Kidney (tissue), 14 donors: Measurements from ENCODE around the gene HTR3E. TPM values are rescaled to one million over a fixed set of nuclear protein-coding genes. Genes with fewer than 3 reads are reported as not detected.

ENCODE experiments used
- DNase-seq, 5 donors: peaks; one replicate each; pipeline ENCODE4 v3.0.0-alpha.2; 2013 to 2020
- FAIRE-seq: peaks from 2 replicates; lab custom pipeline; 2012; peaks lifted over from hg19 to GRCh38; lab: Jason Lieb, UNC
- H3K27ac ChIP-seq, 2 donors: one replicate each; pipeline ENCODE4 v1.7.0; 2013; ENCODE audit warnings: low read depth in 2 of 2, low read length in 2 of 2, inconsistent platforms in 1 of 2
- H3K27me3 ChIP-seq: one replicate; pipeline ENCODE4 v1.7.1; 2013; ENCODE audit warnings: low read length, inconsistent platforms; ENCODE audit not compliant: control insufficient read depth, insufficient read depth
- H3K36me3 ChIP-seq, 3 donors: one replicate each; pipeline versions ENCODE4 v1.7.0 to v1.7.1; 2013; ENCODE audit warnings: low read length in 3 of 3, control low read depth in 1 of 3, inconsistent platforms in 1 of 3; ENCODE audit not compliant: insufficient read depth in 3 of 3, control insufficient read depth in 2 of 3
- H3K4me1 ChIP-seq, 3 donors: one replicate each; pipeline versions ENCODE4 v1.7.0 to v1.7.1; 2013; ENCODE audit warnings: low read length in 3 of 3, inconsistent platforms in 1 of 3, low read depth in 1 of 3; ENCODE audit not compliant: control insufficient read depth in 2 of 3, insufficient read depth in 2 of 3
- H3K4me3 ChIP-seq, 3 donors: one replicate each; pipeline versions ENCODE4 v1.7.0 to v1.8.1; 2013; ENCODE audit warnings: low read length in 3 of 3, control low read depth in 1 of 3, inconsistent platforms in 1 of 3
- H3K9ac ChIP-seq, 3 donors: one replicate each; pipeline versions ENCODE4 v1.7.0 to v1.7.1; 2013; ENCODE audit warnings: low read length in 3 of 3, control low read depth in 1 of 3, inconsistent platforms in 1 of 3
- H3K9me3 ChIP-seq, 3 donors: one replicate each; pipeline versions ENCODE4 v1.7.0 to v1.7.1; 2013; ENCODE audit warnings: low read length in 3 of 3, control low read depth in 1 of 3, inconsistent platforms in 1 of 3; ENCODE audit not compliant: control insufficient read depth in 2 of 3, insufficient read depth in 1 of 3
- intact Hi-C: fragments of 100-400 bp; cut with DNase I; formaldehyde crosslinking; loops from one replicate; pipeline ENCODE4 v1.11.1; 2022
- polyA plus RNA-seq: library from polyadenylated mRNA; stranded (reverse); fragments of 350-450 nt; fragmentation: Illumina TruSeq; extraction: RNeasy Lipid Tissue Mini Kit (QIAGEN cat#74804); gene quantifications from one replicate; pipeline ENCODE4 v1.2.3, GENCODE V29; 2014; ENCODE audit warnings: low read depth, low replicate concordance; ENCODE audit not compliant: insufficient read depth
- total RNA-seq: library from RNA; stranded (reverse); fragmentation: NEBNext Ultra II Directional; extraction: Animal tissue kit (Norgen Biotek cat#: 25700); gene quantifications from one replicate; pipeline ENCODE4 v1.2.1, GENCODE V29; 2021
- TF ChIP-seq, protein P1 (sequence below): IDR thresholded peaks from 3 replicates; pipeline ENCODE4 v1.5.1; 2012; ENCODE audit warnings: mild to moderate bottlenecking, moderate library complexity, borderline replicate concordance; ENCODE audit not compliant: insufficient read depth; ENCODE audit errors: extremely low read depth
- donor health status: control.
- donor health status: control.
- donor health status: control.
- donor health status: control.
- donor health status: control.
- donor health status: DM: yes; HTN: yes; CAD: no.
- donor health status: Normal renal cell carcinoma (clear cell type).

Gene HTR3E
- total and polyA plus RNA-seq, 2 donors from 2014 or later: not detected

DNA sequence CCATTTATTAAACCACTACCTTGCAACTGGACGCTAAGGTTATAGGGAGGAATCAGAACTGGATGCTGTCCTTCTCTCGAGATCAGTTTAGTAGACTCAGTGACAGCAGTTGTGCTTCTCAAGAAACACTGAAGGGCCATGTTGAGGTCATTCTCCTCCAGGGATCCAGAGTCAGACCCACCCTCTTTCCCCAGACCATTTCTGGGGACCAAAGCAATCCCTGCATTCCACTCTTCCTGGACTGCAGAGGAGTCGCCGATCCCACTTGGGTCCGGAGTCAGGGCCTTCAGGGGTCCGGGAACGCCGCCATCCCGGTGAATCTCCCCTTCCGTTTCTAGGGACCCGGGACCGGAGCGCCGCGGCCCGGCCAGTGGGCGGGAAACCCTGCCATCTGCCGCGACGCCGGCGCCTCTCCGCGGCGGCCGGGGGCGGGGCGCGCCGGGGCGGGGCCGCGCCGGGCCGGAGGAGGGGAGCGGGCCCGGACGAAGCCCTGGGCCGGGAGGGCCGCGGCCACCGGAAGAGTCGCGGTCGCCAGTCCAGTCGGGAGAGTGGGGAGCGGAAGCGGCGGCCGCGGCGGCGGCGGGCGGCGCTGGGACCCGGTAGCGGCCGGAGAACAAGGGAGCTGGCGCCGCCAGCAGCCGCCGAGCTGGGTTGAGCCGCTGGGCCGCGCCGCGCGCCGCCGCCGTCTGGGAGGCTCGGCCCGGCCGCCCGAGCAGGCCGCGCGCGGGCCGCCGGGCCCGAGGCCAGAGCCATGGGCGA is 58.2 kb downstream of the HTR3E start, which contains the start of gene DVL3:
DVL3 (plus strand) TSS at position 493 of the 759 bp plus-strand sequence; CDS start at position 752, 259 bp downstream.
- Histone ChIP-seq H3K9ac (peak within 1 kb of the TSS; percentile 79 to 91 (median 89)), H3K4me1 (peaks cover 0 to 14% (median 9%) of the 10 kb centered on the region in 3 donors), H3K4me3 (peak within 1 kb of the TSS; percentile 84 to 95 (median 89)), H3K9me3 (no peaks in the 10 kb centered on the region), H3K36me3 (no peaks in the 10 kb centered on the region), H3K27me3 (no peaks in the 10 kb centered on the region), H3K27ac (peak within 1 kb of the TSS; percentile 68 to 82)
- FAIRE-seq (no peak), DNase-seq (peak; percentile 69 to 91 (median 79))
- TF ChIP-seq, protein P1, sequence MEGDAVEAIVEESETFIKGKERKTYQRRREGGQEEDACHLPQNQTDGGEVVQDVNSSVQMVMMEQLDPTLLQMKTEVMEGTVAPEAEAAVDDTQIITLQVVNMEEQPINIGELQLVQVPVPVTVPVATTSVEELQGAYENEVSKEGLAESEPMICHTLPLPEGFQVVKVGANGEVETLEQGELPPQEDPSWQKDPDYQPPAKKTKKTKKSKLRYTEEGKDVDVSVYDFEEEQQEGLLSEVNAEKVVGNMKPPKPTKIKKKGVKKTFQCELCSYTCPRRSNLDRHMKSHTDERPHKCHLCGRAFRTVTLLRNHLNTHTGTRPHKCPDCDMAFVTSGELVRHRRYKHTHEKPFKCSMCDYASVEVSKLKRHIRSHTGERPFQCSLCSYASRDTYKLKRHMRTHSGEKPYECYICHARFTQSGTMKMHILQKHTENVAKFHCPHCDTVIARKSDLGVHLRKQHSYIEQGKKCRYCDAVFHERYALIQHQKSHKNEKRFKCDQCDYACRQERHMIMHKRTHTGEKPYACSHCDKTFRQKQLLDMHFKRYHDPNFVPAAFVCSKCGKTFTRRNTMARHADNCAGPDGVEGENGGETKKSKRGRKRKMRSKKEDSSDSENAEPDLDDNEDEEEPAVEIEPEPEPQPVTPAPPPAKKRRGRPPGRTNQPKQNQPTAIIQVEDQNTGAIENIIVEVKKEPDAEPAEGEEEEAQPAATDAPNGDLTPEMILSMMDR: no peak
- intact Hi-C loops: no loop called here

DNA sequence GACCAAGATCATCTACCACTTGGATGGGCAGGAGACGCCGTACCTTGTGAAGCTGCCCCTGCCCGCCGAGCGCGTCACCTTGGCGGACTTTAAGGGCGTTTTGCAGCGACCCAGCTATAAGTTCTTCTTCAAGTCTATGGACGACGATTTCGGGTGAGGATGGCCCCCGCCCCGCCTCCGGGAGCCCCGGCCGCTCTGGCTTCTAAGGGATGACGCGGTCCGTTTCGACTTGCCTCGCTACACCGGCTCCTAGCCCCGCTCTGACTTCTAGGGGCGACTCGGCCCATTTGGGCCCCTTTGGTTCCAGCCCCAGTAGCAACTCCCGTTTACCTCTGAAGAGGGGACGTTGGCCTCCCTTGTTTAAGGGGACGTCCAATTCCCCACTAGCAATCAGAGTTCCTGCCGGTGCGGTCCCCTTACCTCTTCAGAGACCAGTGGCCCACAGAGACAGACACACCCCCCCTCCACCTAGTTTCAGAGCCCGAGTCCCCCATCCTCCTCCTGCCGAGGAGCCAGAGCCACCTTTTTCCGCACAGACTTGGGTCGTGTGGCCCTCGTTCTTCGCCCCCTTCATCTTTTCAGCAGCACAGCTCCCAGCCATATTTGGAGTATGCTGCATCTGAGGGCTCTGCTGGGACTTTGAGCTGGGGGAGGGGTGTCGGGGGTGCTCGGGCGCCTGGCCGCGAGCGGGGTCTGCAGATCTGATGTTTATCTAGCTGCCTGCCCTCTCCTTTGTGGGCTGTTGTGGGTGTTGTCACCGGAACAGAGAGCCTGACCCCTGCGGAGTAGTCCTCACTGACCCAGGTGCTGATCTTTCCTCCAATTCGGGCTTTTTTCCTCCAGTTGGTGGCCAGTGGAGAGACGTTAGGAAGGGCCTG is 59.0 kb downstream of the HTR3E start:
- intact Hi-C loops: no loop called here
- no peak for FAIRE-seq

GRCh38 chr3:184156522-184156955 is 59.7 kb downstream of the HTR3E start:
- Histone ChIP-seq H3K27ac (peak overlapping the region; percentile 79 to 82), H3K4me1 (peaks cover 0 to 20% (median 9%) of the 10 kb centered on the region in 3 donors), H3K4me3 (peak overlapping the region; percentile 84 to 95 (median 89)), H3K36me3 (no peaks in the 10 kb centered on the region), H3K9me3 (no peaks in the 10 kb centered on the region), H3K9ac (peak overlapping the region; percentile 74 to 92 (median 89)), H3K27me3 (no peaks in the 10 kb centered on the region)
- no peak for FAIRE-seq
- peak; percentile 71 to 91 (median 80) for DNase-seq
- intact Hi-C loops: no loop called here
- TF ChIP-seq, protein P1: no peak

More for the DNA sequence above, 59.0 kb downstream of the HTR3E start:
- Histone ChIP-seq H3K27me3 (no peaks in the 10 kb centered on the region), H3K4me1 (peaks cover 0 to 20% (median 9%) of the 10 kb centered on the region in 3 donors), H3K36me3 (no peaks in the 10 kb centered on the region), H3K4me3 (peak overlapping the region; percentile 84 to 95 (median 89)), H3K9ac (peak overlapping the region; percentile 74 to 91 (median 89)), H3K27ac (peak overlapping the region; percentile 68 to 82), H3K9me3 (no peaks in the 10 kb centered on the region)
- TF ChIP-seq, protein P1: no peak
- peak in 4 of 5 donors; percentile 35 to 84 (median 56) for DNase-seq

Other genes with a start within 250 kb of the HTR3E start
- gene PARL, start 212.2 kb upstream of the HTR3E start, total RNA-seq: 70.2 TPM
- 88.8 TPM for gene PARL, start 212.2 kb upstream of the HTR3E start, polyA plus RNA-seq
- 39.3 TPM for gene ABCC5, start 79.2 kb upstream of the HTR3E start, total RNA-seq
- 31.9 TPM for gene ABCC5, start 79.2 kb upstream of the HTR3E start, polyA plus RNA-seq
- not detected for gene HTR3D, start 65.3 kb upstream of the HTR3E start, total RNA-seq
- gene HTR3D, start 65.3 kb upstream of the HTR3E start, polyA plus RNA-seq: not detected
- not detected for gene HTR3C, start 44.0 kb upstream of the HTR3E start, total RNA-seq
- gene HTR3C, start 44.0 kb upstream of the HTR3E start, polyA plus RNA-seq: not detected
- 36.9 TPM for gene EIF2B5, start 38.3 kb downstream of the HTR3E start, total RNA-seq
- 37.0 TPM for gene EIF2B5, start 38.3 kb downstream of the HTR3E start, polyA plus RNA-seq
- gene DVL3, start 58.3 kb downstream of the HTR3E start, total RNA-seq: 57.4 TPM
- gene DVL3, start 58.3 kb downstream of the HTR3E start, polyA plus RNA-seq: 30.3 TPM
- gene AP2M1, start 77.8 kb downstream of the HTR3E start, total RNA-seq: 329 TPM
- gene AP2M1, start 77.8 kb downstream of the HTR3E start, polyA plus RNA-seq: 353 TPM
- gene ABCF3, start 89.1 kb downstream of the HTR3E start, total RNA-seq: 69.0 TPM
- 49.1 TPM for gene ABCF3, start 89.1 kb downstream of the HTR3E start, polyA plus RNA-seq
- gene VWA5B2, start 132.5 kb downstream of the HTR3E start, total RNA-seq: 0.25 TPM
- gene VWA5B2, start 132.5 kb downstream of the HTR3E start, polyA plus RNA-seq: 0.11 TPM
- gene ALG3, start 151.9 kb downstream of the HTR3E start, total RNA-seq: 33.6 TPM
- gene ALG3, start 151.9 kb downstream of the HTR3E start, polyA plus RNA-seq: 39.8 TPM
- 2.8 TPM for gene EEF1AKMT4, start 152.6 kb downstream of the HTR3E start, total RNA-seq
- 6.1 TPM for gene EEF1AKMT4, start 152.6 kb downstream of the HTR3E start, polyA plus RNA-seq
- 0.31 TPM for gene CAMK2N2, start 164.5 kb downstream of the HTR3E start, total RNA-seq
- 0.39 TPM for gene CAMK2N2, start 164.5 kb downstream of the HTR3E start, polyA plus RNA-seq
- not detected for gene ECE2, start 179.0 kb downstream of the HTR3E start, total RNA-seq
- not detected for gene ECE2, start 179.0 kb downstream of the HTR3E start, polyA plus RNA-seq
- gene PSMD2, start 202.2 kb downstream of the HTR3E start, total RNA-seq: 149 TPM
- gene PSMD2, start 202.2 kb downstream of the HTR3E start, polyA plus RNA-seq: 104 TPM
- 327 TPM for gene EIF4G1, start 217.5 kb downstream of the HTR3E start, total RNA-seq
- 118 TPM for gene EIF4G1, start 217.5 kb downstream of the HTR3E start, polyA plus RNA-seq
- gene FAM131A, start 240.5 kb downstream of the HTR3E start, total RNA-seq: 20.1 TPM
- 14.0 TPM for gene FAM131A, start 240.5 kb downstream of the HTR3E start, polyA plus RNA-seq